HuH-7 (cell line): ENCODE data around the gene ZMYM2.

ENCODE experiments used
- DNase-seq: peaks from one replicate; pipeline ENCODE4 v3.0.0; 2011; ENCODE audit warnings: low spot score

Gene ZMYM2

GRCh38 chr13:20045950-20046548, 87.5 kb downstream of the ZMYM2 start:
- no peak for DNase-seq

GRCh38 chr13:20049558-20050473, 91.3 kb downstream of the ZMYM2 start:
- DNase-seq, result no peak

DNA sequence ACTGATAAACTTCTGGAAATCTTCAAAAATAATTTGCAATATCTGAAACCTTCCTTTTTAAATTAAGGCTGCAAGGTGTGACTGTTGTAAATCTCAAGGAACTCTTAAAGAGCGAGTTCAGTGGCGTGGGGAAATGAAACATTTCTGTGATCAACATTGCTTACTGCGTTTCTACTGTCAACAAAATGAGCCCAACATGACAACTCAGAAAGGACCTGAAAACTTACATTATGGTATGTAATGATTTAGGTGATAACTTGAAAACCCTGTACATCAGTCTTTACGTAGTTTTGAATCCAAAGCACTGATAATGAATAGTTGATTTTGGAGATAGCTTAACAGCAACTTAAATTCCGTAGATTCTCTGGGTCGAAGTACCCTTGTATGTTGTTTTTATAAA, 92.8 kb downstream of the ZMYM2 start:
- no peak for DNase-seq

DNA sequence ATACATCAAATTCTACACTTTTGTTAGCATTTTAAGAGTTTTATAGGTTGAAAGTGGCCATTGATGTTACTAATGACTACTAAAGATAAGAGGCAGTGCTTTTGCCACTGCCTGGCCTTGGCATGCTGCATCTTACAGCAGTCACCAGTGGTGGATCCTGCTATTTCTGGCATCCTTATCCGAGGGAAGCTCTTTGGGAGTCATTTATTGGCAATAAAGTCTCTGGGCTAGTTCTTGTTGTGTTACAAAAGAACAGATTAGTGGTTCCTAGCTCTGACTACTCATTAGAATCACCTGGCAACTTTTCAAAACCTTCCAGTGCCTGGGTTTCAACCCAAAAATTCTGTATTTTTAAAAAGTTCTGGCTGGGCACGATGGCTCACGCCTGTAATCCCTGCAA, 94.5 kb downstream of the ZMYM2 start:
- DNase-seq, result no peak

DNA sequence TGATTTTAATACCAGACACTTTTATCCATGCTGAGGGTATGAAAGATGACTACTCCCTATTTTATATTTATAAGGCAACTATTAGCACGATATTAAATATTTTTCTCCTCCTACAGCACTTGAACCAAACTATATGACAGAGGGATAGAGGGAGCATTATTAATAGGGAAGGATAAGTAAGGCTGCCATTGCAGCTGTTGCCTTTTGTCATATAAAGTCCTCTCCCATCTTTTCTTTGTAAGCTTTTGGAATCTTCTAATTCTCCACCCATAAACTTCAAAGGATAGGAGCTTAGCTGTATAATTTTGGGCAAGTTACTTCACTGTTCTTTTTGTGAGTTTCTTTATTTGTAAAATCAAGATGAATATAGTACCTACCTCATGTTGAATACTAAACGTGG, 95.4 kb downstream of the ZMYM2 start:
- no peak for DNase-seq

- no peak for DNase-seq
Observed at GRCh38 chr13:20054586-20054985, 96.1 kb downstream of the ZMYM2 start.

DNA sequence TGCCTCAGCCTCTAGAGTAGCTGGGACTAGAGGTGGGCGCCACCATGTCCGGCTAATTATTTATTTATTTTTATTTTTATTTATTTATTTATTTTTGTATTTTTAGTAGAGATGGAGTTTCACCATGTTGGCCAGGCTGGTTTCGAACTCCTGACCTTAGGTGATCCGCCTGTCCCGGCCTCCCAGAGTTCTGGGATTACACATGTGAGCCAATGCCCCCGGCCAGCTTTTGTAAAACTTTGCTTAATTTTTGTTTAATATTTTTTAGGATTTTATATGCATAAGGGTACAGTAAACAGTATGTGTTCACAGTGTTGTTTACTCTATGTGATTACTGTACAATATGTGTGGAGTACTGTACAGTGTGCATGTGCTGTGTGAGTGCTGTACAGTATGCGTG, 98.7 kb downstream of the ZMYM2 start:
- DNase-seq, result no peak

GRCh38 chr13:20057963-20058362, 99.4 kb downstream of the ZMYM2 start:
- no peak for DNase-seq

DNA sequence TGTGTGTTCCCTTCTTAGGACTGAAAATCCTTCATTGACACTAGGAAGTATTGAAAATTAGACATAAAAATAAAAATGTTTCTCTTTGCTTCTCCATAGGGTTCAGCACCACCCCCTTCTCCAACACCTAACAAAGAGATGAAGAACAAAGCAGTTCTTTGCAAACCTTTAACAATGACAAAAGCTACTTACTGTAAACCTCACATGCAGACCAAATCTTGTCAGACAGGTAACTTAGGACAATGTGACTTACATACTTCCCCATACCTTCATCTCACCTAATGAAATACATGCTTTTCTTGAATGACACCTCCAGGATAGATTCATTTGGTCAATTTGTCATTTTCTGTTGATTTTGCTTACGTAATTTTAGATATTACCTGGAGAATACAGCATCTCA, 99.9 kb downstream of the ZMYM2 start:
- no peak for DNase-seq

DNA sequence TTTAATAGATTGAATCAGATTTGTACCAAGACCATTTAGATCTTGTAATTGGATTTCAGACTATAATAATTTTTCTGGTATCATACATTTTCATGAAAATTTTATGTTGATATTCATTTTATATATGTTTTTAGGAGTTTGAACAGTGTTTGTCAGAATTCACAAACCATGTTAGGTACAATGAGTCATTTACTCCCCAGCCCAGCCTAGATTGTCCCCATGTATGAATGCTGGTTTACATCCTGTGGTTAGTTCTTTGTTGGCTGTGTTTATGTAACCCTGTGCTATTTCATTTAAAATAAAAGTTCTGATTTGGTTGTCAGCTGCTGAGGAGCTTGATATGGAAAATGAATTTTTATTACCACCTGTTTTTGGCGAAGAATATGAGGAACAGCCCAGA, 105.6 kb downstream of the ZMYM2 start:
- no peak for DNase-seq

- no peak for DNase-seq
Observed at GRCh38 chr13:20065516-20065915, 107.0 kb downstream of the ZMYM2 start.

GRCh38 chr13:20069956-20070355, 111.4 kb downstream of the ZMYM2 start:
- no peak for DNase-seq

GRCh38 chr13:20073775-20074174, 115.2 kb downstream of the ZMYM2 start:
- no peak for DNase-seq

DNA sequence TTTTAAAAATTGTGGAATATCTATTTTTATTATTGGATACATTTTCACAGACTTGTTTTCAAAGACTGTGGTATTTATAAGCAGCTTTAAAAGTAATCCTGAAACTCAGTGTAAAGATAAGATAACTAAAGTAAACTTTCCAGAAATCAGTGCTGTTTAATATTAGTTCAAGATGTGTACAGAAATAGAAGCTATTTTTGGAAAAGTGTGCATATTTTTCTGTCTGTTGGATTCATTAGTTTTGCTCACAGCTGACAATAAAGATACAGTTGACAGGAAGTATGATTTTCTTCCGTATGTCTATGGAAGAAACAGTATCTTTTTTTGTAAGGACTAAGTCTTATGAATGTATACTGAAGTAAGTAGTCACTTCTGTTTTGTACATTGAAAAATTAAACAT, 116.4 kb downstream of the ZMYM2 start:
- no peak for DNase-seq

GRCh38 chr13:20077086-20077485, 118.6 kb downstream of the ZMYM2 start:
- no peak for DNase-seq

DNA sequence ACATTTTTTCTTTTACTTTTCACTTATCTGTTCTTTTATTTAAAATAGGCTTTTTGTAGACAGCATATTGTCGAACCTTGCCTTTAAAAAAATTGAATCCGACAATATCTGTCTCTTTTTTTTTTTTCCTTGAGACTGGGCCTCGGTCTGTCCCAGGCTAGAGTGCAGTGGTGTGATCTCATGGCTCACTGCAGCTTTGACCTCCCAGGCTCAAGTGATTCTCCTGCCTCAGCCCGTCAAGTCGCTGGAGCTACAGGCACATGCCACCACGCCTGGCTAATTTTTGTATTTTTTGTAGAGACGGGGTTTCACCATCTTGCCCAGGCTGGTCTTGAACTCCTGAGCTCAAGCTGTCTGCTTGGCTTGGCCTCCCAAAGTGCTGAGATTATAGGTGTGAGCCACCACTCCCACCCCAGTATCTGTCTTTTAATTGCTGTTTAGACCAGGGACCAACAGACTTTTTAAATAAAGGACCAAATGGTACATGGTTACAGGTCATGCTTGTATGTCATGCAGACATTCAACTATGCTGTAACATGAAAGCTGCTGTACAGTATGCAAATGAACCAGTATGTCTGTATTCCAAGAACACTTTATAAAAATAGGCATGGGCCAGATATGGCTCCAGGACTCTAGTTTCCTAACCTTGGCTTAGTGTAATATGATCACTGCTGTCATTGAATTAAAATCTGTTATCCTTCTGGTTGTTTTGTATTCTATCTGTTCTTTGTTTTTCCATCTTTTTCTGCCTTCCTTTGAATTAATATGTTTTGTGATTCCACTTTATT, 122.0 kb downstream of the ZMYM2 start:
- no peak for DNase-seq

DNA sequence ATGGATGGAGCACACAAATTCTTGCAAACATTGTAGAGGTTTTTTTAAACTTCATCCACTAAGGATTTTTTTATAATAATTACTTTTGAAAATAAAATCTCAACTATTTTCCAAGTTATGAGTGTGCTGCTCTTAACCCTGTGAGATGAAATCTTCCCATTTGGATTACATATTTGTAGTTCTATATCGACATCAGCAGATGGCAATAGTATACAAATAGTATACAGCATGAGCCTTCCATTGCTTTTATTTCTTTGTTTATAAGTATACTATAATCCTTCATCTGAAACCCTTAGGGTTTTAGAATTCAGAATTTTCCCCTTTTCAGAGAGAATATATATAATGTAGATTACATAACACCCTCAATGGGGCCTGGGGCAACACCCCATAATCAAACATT, 131.8 kb downstream of the ZMYM2 start:
- no peak for DNase-seq

- DNase-seq, result no peak
Observed at GRCh38 chr13:20093951-20094350, 135.4 kb downstream of the ZMYM2 start.

- DNase-seq, result no peak
Observed at GRCh38 chr13:20099319-20099718, 140.8 kb downstream of the ZMYM2 start.

DNA sequence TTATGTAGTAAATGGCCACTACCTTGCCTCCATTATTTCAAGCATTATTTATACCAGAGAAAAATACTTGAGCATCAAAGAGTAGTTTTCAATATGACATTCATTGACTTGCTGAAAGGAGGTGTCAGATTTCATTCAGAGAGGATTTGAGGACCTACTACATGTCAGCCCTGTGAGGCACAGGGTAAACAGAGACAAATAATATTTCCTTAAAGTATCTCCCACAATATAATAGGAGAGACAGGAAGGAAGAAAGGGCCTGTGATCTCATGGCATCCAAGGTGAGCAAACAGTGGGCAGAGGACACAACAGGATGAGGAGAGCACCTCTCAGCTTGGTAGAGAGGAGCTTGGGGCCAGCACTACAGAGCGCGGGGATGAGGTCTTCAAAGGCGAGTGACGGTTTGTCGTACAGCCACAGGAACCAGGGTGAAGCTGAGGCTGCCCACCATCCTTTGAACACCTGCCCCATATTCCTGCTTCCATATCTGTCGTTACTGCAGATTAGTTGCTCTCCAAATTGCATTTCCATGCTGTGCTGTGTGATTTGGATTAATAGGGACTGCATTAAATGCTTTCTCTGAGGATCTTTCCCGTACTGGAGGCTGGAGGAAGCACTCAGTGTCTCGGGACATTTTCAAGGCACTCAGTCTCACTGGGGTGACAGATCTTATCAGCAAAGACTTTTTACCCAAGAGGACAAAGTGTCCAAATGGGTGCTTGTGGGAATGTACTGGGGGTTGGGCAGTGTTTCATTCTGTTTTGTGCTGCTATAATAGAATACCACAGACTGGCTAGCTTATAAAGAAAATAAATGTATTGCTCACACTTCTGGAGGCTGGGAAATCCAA, 143.2 kb downstream of the ZMYM2 start:
- DNase-seq, result no peak

DNA sequence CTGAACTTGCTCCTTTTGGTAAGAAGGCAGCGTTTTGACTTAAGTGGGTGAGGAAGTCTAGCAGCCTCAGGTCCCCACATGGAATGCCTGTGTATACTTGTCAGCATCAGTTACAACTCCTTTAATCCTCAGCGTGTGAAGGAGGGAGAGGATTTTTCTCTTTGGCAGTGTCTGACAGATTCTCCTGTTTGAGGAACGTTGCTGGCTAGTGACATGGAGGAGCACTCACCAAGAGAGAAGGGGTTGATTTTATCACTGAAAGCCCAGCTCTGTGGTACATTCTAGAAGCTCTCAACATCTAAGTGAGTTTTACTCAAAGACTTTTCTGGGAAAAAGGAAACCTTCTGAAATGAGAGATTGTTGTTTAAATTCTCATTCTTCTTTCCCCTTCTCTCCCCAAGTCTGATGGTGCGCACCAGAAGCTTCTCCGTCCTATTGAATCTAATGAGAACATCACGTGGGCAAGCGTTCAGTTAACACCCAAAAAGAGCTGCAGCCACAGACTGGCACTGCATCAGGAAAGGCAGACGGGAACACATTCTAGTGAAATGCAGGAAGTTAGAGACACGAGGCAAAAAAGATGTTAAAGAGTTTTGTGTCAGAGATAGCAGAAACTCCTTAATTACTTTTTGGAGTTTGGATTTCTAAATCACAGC, 144.1 kb downstream of the ZMYM2 start:
- no peak for DNase-seq
